Kidney epithelial cell (primary cell): ENCODE data around the gene ZNF521. TPM values are rescaled to one million over a fixed set of nuclear protein-coding genes. Genes with fewer than 3 reads are reported as not detected.

Experiments used
- DNase-seq: peaks from one replicate; pipeline ENCODE4 v3.0.0-alpha.2; 2010; ENCODE audit warnings: low read depth
- H3K27me3 ChIP-seq: 2 replicates; pipeline ENCODE4 v1.6.0; 2011; ENCODE audit warnings: low read length; ENCODE audit not compliant: control insufficient read depth, insufficient read depth
- H3K36me3 ChIP-seq: 2 replicates; pipeline ENCODE4 v1.5.1; 2011; ENCODE audit warnings: low read length; ENCODE audit not compliant: control insufficient read depth, insufficient read depth
- H3K4me3 ChIP-seq: 2 replicates; pipeline ENCODE4 v1.5.1; 2011; ENCODE audit warnings: low read depth, mild to moderate bottlenecking, control low read depth, low read length
- total RNA-seq: library from RNA; depleted of rRNA; stranded (reverse); fragments of >200 nt; gene quantifications from 2 replicates; pipeline ENCODE4 v1.2.3, GENCODE V29; 2015
- TF ChIP-seq, protein P1 (sequence below): IDR thresholded peaks from 2 replicates; pipeline ENCODE4 v1.5.1; 2011; ENCODE audit warnings: mild to moderate bottlenecking, moderate library complexity, low read length, control low read depth, inconsistent platforms; ENCODE audit not compliant: insufficient read depth, poor library complexity, severe bottlenecking

ZNF521 gene
- total RNA-seq, 1 donor from 2014 or later = 6.0 TPM

DNA sequence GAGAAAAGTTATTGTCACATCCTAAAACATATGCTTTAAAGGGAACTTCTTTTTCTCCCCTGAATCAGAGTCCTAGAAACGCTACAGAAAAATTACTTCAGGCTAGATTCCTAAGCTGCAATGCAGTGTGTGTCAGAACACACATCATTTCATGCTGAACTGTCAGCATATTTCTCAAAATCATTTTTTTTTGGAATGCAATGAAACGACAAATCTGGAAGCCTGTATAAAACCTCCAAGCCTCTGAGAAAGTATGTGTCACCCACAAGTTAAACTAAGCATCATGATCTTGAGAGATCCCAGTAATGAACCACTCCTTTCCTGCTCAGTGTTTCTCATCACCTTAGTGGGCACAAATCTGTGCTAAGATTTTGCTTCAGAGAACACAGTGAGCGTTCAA lies 276.2 kb downstream of the ZNF521 start:
- no peaks in the 10 kb centered on the region for H3K36me3 ChIP-seq
- H3K4me3 ChIP-seq = no peak overlapping the region
- H3K27me3 ChIP-seq = no peaks in the 10 kb centered on the region
- TF ChIP-seq, protein P1, sequence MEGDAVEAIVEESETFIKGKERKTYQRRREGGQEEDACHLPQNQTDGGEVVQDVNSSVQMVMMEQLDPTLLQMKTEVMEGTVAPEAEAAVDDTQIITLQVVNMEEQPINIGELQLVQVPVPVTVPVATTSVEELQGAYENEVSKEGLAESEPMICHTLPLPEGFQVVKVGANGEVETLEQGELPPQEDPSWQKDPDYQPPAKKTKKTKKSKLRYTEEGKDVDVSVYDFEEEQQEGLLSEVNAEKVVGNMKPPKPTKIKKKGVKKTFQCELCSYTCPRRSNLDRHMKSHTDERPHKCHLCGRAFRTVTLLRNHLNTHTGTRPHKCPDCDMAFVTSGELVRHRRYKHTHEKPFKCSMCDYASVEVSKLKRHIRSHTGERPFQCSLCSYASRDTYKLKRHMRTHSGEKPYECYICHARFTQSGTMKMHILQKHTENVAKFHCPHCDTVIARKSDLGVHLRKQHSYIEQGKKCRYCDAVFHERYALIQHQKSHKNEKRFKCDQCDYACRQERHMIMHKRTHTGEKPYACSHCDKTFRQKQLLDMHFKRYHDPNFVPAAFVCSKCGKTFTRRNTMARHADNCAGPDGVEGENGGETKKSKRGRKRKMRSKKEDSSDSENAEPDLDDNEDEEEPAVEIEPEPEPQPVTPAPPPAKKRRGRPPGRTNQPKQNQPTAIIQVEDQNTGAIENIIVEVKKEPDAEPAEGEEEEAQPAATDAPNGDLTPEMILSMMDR = no peak
- DNase-seq = no peak

DNA sequence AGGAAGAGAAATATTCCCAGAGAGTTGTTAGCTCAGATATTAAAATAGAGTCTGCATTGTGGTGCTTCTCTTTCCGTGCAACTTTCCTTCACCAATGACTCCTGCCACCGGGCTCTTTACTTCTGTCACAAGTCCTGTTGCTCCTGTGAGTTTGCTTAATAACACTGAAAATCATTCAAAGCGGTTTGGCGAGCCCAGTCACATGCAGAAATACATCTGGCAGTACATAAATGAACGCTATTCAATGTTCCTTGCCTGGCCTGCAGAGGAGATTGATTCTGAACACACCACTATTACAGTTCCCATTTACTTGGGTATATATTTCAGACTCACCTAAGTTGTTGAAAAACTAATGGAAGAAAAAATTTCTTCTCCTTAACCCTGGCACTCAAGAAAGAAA lies 276.6 kb downstream of the ZNF521 start:
- no peak for DNase-seq
- H3K36me3 ChIP-seq = no peaks in the 10 kb centered on the region
- TF ChIP-seq, protein P1 = no peak
- no peak overlapping the region for H3K4me3 ChIP-seq
- H3K27me3 ChIP-seq = no peaks in the 10 kb centered on the region

DNA sequence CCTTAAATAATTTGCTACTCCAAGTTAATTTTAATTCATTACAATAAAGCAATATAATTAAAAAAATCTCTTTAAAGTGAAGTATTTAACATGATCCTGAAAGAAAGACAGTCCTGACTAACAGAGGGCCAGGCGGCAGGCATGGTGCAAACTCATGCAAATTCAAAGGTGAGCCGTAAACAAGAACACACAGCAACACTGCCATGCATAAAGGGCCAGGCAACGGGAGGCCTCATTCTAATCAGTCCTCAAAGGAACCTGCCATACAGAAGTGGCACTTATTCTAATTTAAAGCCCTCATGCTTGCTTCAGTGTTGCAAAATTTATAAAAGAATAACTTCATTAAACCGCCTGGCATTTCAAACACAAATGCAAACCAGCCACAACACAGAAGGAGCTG lies 277.0 kb downstream of the ZNF521 start:
- no peaks in the 10 kb centered on the region for H3K36me3 ChIP-seq
- TF ChIP-seq, protein P1 = no peak
- DNase-seq = no peak
- H3K4me3 ChIP-seq = no peak overlapping the region
- H3K27me3 ChIP-seq = no peaks in the 10 kb centered on the region

DNA sequence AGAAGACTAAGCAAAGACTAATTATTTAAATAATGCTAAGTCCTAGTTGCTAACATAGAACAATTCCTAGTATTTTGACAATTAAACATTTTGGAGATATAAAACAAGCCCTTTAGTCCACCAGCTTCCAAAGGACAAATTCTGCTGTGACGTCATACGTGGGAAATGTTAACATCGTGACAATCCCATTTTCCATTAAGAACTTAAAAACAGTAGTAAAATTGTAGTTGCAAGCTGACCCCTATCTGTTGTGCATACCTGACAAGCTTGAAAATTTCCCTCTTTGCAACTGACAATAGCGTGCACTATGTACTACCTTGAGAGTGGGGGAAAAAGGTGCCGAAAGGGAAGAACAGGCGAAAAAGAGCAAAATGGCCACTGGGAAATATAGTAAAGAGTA lies 279.8 kb downstream of the ZNF521 start:
- no peak for DNase-seq
- TF ChIP-seq, protein P1 = no peak
- Histone ChIP-seq H3K36me3 (no peaks in the 10 kb centered on the region), H3K27me3 (no peaks in the 10 kb centered on the region), H3K4me3 (no peak overlapping the region)

DNA sequence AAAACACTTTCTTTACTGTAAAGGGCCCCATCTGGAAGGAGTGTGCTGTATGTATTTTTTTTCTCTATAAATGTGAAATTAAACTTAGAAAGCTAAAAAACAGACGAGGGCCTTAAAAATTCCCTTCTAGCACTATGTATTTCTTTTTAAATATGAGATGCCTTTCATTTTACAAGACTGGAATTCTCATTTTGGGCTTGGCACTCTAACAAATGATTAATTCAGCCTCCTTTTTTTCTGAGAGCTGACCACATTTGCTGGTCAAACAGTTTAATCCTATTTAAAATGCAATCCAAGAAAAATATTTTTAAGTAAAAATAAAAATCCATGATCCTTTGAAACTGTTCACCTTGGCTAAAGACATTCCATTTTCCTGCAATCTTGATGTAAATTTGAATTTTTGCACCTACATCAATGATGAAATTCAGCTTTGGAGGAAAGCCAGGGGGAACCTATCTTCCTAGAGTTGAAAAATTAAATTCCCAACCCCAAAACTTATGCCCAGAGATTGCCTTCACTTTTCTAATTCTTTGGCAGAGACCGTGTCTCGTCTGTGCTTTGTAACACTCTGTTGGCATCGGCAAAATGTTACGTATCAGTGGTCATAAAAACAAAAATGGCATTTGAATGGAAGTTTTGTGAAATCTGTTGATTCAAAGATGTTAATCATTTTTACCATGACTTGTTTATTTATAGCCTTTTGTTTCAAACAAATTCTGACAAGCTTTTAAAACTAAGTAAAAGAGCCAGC lies 284.5 kb downstream of the ZNF521 start:
- TF ChIP-seq, protein P1 = no peak
- H3K36me3 ChIP-seq = no peaks in the 10 kb centered on the region
- no peak overlapping the region for H3K4me3 ChIP-seq
- no peak for DNase-seq
- no peaks in the 10 kb centered on the region for H3K27me3 ChIP-seq

DNA sequence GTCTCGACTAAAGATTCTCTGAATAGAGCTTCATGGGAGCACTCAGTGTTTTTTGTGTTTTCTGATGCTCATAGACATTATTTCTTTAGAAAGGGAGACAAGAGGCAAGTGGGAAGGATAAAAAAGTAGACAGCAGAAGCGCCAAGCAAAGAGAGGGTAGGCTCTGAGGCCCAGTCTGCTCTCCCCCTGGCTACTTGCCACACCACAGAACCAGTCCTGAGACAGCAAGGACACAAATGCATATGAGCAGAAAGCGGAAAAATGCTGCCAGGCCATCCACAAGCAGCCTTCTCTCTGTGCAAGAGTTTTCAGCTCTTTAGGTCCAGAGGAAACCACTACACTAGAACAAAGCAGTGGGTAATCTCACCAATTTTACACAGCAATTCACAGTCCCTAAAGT lies 285.4 kb downstream of the ZNF521 start:
- no peaks in the 10 kb centered on the region for H3K27me3 ChIP-seq
- DNase-seq = no peak
- TF ChIP-seq, protein P1 = no peak
- H3K36me3 ChIP-seq = no peaks in the 10 kb centered on the region
- no peak overlapping the region for H3K4me3 ChIP-seq
